ENCODE results near the gene PTPN11.
"Not testable (repeated sequence)": the region's sequence is repeated elsewhere in the genome, so short reads cannot be mapped to it uniquely, and the experiment has no call there.

PTPN11 gene

DNA sequence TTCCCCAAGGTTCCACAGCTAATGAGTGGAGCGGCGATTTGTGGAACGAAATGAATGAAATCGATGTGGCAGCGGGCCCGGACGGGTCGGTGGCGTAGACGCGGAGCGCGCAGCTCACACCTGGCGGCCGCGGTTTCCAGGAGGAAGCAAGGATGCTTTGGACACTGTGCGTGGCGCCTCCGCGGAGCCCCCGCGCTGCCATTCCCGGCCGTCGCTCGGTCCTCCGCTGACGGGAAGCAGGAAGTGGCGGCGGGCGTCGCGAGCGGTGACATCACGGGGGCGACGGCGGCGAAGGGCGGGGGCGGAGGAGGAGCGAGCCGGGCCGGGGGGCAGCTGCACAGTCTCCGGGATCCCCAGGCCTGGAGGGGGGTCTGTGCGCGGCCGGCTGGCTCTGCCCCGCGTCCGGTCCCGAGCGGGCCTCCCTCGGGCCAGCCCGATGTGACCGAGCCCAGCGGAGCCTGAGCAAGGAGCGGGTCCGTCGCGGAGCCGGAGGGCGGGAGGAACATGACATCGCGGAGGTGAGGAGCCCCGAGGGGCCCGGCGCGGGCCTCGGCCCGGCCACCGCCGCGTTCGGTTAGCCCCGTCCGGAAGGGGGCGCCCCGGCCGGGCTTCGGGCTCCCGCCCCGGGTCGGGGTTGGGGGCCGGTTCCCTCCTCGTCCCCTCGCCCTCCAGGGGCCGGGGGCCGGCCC is at the start of gene PTPN11:
PTPN11 (plus strand) TSS at position 340 of the 689 bp plus-strand sequence; CDS start at position 505, 165 bp downstream.
- DNase-seq (ENCODE audit: low read depth in 2 of 2), result peak; percentile 85 to 86

DNA sequence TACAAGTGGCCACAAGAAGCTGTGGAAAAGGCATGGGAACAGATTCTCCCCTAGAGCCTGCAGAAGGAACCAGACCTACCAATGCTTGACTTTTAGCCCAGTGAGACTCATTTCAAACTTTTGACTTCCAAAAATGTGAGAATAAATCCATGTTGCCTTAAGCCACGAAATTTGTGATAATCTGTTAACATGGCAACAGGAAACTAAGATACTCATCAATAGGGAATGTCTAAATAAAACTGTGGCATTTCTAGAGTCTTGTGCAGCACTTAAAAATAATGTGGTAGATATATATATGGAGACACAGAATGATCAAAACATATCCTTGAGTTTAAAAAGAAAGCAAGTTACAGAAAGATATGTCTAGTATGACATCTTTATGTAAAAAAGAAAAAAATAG is 48.5 kb upstream of the PTPN11 start:
- no peak for DNase-seq (ENCODE audit: low read depth in 2 of 2)

DNA sequence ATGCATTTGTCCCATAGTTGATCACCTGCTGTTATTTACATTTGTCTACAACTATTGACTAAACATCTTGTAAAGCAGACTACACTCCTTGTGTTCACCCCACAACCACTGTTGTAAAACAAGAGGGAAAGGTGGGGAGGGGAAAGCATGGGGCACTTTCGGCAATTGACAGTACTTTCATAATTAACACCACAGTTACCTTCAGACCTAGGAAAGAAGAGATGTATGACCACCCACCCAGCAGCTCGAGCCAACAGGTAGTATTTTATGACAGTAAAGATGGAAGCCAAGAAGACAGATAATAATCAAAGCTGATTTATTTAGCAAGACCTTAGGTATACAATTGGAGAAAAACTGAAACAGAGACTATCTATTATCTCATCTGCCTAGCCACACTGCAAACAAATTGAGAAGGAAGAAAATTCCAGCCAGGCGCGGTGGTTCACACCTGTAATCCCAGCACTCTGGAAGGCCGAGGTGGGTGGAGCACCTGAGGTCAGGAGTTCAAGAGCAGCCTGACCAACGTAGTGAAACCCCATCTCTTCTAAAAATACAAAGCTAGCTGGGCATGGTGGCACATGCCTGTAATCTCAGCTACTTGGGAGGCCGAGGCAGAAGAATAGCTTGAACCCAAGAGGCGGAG is 47.8 kb upstream of the PTPN11 start:
- no peak for DNase-seq (ENCODE audit: low read depth in 2 of 2)

DNA sequence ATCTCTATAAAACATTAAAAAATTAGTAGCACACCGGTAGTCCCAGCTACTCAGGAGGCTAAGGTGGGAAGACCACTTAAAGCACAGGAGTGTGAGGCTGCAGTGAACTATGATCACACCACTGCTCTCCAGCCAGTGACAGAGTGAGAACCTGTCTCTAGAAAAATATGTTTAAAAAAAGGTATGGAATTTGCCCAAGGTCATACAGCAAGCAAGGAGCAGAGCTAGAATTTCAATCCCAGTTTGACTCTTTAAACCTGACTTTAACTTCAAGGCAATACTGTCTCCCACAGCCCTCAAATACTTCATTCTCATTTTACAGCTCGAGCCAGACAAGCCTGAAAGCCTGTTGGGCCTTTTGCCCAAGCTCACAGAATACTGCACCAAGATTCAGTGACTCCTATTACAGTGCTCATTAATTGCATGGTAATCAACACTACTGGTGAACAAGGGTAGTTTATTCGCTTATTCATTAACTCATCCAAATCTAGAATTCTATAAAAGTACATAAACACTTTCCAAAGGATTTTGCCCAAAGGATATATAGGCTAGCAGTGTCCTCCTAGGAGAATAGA is 44.5 kb upstream of the PTPN11 start:
- no peak for DNase-seq (ENCODE audit: low read depth in 2 of 2)

- DNase-seq (ENCODE audit: low read depth in 2 of 2), result no peak
These were observed 43.6 kb upstream of the PTPN11 start for GRCh38 chr12:112375105-112375504.

GRCh38 chr12:112380663-112381405 is 37.9 kb upstream of the PTPN11 start:
- no peak for DNase-seq (ENCODE audit: low read depth in 2 of 2)

- DNase-seq (ENCODE audit: low read depth in 2 of 2), result no peak
These were observed 37.3 kb upstream of the PTPN11 start for GRCh38 chr12:112381406-112381882.

GRCh38 chr12:112381883-112382796 is 36.6 kb upstream of the PTPN11 start, which contains the start of gene HECTD4:
TSS of gene HECTD4 (minus strand) at chr12:112382431. CDS start at chr12:112382128, 303 bp downstream.
- peak; percentile 78 to 95 for DNase-seq (ENCODE audit: low read depth in 2 of 2)

GRCh38 chr12:112382866-112383265 is 35.9 kb upstream of the PTPN11 start:
- no peak for DNase-seq (ENCODE audit: low read depth in 2 of 2)

GRCh38 chr12:112386726-112387125 is 32.0 kb upstream of the PTPN11 start:
- no peak for DNase-seq (ENCODE audit: low read depth in 2 of 2)

DNA sequence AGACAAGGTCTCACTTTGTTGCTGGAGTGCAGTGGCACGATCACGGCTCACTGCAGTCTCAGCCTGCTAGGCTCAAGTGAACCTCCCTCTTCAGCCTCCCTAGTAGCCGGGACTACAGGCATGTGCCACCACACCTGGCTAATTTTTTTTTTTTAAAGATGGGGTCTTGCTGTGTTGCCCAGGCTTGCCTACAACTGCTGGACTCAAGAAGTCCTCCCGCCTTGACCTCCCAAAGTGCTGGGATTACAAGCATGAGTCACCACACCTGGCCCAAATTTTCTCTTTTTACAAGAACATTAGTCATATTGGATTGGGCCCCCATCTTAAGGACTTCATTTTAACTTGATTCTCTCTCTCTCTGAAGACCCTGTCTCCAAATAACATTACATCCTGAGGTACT is 29.5 kb upstream of the PTPN11 start:
- no peak for DNase-seq (ENCODE audit: low read depth in 2 of 2)

DNA sequence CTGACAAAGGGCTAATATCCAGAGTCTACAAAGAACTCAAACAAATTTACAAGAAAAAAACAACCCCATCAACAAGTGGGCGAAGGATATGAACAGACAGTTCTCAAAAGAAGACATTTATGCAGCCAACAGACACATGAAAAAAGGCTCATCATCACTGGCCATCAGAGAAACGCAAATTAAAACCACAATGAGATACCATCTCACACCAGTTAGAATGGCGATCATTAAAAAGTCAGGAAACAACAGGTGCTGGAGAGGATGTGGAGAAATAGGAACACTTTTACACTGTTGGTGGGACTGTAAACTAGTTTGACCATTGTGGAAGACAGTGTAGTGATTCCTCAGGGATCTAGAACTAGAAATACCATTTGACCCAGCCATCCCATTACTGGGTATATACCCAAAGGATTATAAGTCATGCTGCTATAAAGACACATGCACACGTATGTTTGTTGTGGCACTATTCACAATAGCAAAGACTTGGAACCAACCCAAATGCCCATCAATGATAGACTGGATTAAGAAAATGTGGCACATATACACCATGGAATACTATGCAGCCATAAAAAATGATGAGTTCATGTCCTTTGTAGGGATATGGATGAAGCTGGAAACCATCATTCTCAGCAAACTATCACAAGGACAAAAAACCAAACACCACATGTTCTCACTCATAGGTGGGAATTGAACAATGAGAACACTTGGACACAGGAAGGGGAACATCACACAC is 28.7 kb upstream of the PTPN11 start:
- not testable (repeated sequence) for DNase-seq (ENCODE audit: low read depth in 2 of 2)

GRCh38 chr12:112393328-112393727 is 25.4 kb upstream of the PTPN11 start:
- DNase-seq (ENCODE audit: low read depth in 2 of 2), result no peak

DNA sequence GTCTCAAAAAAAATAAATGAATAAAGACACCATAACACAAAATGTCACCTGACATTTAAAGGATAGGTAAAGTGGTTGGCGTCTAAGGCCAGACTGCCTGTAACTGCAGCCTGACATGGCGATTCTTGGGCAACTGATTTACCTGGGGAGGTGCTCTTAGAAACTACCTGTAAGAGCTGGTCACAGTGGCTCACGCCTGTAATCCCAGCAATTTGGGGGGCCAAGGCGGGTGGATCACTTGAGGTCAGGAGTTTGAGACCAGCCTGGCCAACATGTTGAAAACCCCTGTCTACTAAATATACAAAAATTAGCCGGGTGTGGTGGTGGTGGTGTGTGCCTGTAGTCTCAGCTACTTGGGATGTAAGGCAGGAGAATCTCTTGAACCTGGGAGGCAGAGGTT is 17.7 kb upstream of the PTPN11 start:
- DNase-seq (ENCODE audit: low read depth in 2 of 2), result no peak

DNA sequence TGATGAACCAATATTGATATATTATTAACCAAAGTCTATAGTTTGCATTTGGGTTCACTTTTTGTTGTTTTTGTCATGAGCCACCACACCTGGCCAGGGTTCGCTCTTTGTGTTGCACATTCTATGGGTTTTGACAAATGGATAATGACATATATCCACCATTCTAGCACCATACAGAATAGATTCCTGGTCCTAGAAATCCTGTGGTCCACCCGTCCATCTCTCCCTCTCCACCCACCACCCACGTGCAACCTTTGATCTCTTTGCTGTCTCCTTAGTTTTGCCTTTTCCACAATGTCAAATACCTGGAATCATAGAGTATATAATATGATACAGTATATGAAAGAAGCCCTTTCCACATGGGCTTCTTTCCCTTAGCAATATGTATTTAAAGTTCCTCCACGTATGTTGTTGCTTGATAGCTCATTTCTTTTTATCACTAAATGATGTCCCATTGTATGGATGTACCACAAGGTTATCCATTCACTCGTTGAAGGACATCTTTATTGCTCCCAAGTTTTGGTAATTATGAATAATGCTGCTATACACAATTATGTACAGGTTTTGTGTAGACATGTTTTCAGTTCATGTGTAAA is 16.7 kb upstream of the PTPN11 start:
- DNase-seq (ENCODE audit: low read depth in 2 of 2), result no peak

DNA sequence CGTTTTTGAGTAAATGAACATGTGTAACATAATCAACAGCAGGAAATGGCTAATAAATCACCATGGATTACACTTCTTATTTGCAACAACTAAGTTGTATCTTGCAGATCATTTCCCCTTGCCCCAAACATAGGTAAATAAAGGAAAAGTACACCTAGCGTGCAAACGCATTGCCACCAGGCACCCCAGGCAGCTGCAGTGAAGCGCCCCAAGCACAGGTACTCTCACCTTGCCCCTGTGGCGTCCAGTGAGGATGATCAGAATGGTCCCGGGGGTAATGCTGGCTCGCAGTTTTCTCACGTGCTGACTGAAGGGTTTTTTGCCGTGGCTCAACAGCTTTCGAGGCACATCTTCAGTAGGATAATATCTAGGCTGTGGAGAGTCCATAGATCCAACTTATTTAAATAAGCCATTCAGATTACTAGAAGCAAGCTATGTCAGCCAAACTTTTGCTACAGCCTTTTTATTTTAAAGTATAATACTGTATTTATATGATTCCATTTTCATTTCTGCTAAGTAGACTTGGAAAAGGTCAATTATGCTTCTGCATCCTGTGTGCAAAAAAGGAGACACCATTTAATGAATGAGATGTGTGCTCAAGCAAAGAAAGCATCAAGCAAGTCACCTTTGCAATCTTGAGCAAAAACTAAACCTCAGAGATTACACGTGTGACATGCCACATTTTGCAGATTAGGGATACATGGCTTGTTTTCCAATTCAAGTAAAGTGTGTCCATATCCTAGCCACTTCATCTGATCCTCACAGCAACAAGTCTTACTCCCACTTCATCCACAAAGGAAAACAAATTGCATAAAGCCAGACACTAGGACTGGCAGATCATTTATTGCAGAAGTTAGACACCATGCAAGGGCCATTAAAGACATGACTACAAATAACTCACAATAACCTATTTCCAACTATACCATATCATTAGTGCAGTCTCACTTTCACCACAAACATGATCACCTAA is 11.9 kb upstream of the PTPN11 start:
- DNase-seq (ENCODE audit: low read depth in 2 of 2), result no peak

DNA sequence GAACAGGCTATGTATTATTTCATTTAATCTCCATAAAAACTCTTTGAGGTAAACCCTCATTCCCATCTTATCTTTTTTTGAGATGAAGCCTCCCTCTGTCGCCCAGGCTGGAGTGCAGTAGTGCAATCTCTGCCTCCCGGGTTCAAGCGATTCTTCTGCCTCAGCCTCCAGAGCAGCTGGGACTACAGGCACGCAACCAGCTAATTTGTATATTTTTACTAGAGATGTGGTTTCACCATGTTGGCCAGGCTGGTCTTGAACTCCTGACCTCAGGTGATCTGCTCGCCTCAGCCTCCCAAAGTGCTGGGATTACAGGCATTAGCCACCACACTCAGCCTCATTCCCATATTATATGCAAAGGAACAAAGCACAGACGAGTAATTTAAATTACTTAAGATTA is 11.1 kb upstream of the PTPN11 start:
- not testable (repeated sequence) for DNase-seq (ENCODE audit: low read depth in 2 of 2)

GRCh38 chr12:112408621-112409020 is 10.1 kb upstream of the PTPN11 start:
- no peak for DNase-seq (ENCODE audit: low read depth in 2 of 2)

Measured in stimulated activated CD4-positive, alpha-beta T cell treated with anti-CD3 and anti-CD28 coated beads, Interleukin-12 subunit alpha, Interleukin-12 subunit beta, amount 100 ng/mL, for 24 hours (primary cell).